GM21515 (cell line): ENCODE data around the gene FAM222A.

ENCODE experiments used
- ATAC-seq: cut with Tn5 transposase; IDR thresholded peaks from one replicate; pipeline ENCODE4 v1.9.1; 2021; ENCODE audit not compliant: unreplicated experiment

FAM222A gene

DNA sequence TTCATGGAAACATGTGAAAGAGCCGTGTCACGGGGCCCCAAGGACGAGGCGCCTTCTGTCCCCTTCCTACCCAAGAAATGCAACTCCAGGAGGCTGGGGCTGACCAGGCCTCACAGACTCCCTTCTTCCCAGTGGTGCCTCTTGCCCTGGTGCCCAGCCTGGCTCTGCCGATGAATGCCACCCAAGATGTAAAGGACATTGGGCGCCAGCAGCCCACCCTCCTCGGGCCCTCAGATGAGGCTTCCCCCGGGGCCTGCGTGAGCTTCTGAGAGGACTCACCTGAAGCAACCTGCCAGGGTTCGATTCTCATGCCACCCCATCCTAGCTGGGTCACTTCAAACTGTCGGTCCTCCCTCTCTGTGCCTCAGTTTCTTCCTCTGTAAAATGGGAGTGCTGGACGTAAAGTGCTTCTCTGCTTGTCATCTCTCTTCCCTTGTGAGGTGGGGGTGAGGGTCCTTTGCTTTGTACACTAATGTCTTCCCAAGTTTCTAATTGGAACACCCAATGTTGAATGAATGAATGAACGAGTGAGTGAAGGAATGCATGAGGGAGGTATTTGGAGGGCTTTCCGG, 10.8 kb downstream of the FAM222A start:
- ATAC-seq: no peak

- ATAC-seq: no peak
Measured at GRCh38 chr12:109725321-109726105, 11.9 kb downstream of the FAM222A start.

- ATAC-seq: no peak
Measured at GRCh38 chr12:109726106-109726497, 12.5 kb downstream of the FAM222A start.

- ATAC-seq: no peak
Measured at GRCh38 chr12:109726511-109727038, 12.9 kb downstream of the FAM222A start.

- no peak for ATAC-seq
Measured at GRCh38 chr12:109727039-109727723, 13.6 kb downstream of the FAM222A start.

DNA sequence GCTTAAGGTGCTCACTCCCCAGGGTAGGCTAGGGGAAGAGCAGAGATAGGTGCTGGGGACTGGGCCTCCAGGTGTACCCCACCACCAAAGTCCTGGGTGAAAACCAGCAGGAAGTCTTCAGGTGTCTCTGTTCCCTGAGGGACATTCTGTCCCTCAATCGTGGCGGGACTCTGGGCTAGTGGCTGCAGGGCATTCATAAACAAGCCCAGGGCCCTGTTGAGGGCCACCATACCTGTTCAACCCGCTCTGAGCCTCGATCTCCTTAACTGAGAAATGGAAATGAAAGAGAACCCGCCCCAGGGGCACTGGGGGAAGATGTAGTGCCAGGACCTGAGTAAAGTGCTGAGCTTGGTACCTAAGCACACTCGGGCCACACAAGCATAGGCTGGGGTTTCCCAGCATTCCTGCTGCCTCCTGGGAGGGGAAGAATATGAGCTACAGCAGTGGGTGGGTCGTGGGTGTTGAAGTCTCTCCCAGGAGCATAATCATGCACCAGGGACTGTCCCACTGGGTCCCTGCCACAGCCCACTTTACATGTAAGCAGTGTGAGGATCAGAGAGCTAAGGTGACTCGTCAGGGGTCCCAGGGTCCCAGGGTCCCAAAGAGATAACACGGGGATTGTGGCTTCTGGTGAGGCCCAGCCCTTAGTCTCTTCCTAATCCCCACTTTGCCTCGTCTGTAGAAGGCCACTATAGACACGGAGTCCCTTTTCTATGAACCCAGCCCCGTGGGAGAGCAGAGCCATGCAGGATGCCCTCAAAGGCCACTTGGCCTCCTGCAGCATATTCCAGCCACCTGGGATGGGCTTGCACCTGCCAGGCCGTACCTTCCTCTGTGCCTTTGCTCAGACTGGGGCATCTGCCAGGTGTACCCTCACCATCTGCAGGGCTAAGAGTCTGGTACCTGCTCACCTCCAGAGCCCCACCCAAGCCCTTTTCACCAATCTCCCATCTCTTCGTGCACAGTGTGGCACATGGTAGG, 14.4 kb downstream of the FAM222A start:
- ATAC-seq: no peak

GRCh38 chr12:109728921-109729320, 15.3 kb downstream of the FAM222A start:
- no peak for ATAC-seq

DNA sequence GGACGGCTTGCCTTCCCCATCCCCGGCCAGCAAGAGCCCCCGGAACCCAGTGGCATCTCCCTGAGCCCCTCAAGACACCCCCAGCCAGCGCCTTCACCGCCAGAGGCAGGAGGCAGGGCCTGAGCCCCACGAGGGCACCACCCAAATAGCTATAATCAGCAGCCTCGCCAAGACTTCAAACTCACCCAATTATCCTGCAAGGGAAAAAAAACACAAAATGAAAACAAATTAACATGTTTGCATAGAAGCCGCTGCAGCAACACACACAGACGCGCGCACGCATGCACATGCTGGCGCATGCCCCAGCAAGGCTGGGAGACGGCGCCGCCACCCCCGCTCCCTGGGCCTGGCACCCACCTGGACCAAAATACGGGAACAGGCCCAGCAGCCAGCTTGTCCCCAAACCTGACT, 15.8 kb downstream of the FAM222A start:
- no peak for ATAC-seq

- ATAC-seq: no peak
Measured at GRCh38 chr12:109729801-109730200, 16.2 kb downstream of the FAM222A start.

DNA sequence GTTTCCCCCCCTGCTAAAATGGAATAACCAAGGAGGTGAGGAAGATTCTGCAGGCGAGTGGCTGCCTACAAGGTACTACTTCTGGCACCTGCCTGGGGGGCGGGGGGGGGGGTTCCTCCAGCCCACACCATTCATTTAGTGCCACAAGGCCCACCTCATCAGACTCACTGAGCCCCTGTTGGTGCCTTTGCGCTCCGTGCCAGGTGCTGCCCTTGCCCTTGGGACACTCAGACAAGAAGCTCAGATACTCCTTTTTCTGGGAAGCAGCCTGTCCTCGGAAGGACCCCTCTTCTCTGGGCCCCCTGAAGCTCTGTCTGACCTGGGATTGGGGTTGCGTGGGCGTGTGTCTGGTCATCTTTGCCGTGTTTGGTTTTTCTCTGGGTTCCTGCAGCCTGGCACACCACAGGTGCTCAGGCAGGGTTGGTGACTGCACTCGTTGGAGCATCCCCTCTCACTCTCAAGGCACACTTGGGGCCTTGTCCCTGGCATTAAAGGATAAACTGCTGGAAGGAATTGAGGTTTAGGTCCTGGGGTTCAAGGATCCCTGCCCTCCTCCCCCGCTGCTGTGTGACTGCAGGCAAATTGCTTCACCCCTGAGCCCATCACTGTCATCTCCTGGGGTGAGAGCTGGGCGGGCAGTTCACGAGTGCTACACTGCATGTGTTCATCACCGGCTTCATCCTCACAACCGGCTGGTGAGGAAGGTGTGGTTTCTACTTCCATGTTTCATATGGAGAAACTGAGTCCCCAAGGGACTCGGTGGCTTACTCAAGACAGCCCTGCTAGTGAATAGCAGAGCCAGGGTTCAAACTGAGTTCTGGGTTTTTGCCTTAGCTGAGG, 16.9 kb downstream of the FAM222A start:
- no peak for ATAC-seq

DNA sequence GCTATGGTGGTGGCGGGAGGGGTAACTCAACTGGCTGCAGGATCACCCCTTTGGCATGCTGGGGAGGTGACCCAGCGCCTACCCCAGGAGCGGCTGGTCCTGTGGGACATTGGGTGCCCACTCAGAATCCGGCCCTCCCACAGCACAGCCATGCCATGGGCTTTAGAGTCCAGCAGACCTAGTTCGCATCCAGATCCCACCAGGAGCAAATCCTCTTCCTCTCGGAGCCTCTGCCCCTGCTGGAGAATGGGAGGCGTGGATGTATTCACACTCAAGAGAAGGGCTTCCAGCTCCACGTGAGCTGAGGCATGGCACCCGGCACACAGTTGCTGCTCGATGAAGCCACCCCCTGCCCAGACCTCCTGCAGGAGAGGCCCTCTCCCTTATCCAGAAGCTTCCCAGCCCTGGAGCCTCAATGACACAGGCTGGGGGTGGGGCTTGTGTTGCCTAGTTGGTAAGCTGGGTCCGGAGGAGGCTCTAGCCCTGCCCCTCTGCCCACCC, 17.7 kb downstream of the FAM222A start:
- ATAC-seq: no peak

GRCh38 chr12:109731806-109732205, 18.2 kb downstream of the FAM222A start:
- ATAC-seq: no peak

DNA sequence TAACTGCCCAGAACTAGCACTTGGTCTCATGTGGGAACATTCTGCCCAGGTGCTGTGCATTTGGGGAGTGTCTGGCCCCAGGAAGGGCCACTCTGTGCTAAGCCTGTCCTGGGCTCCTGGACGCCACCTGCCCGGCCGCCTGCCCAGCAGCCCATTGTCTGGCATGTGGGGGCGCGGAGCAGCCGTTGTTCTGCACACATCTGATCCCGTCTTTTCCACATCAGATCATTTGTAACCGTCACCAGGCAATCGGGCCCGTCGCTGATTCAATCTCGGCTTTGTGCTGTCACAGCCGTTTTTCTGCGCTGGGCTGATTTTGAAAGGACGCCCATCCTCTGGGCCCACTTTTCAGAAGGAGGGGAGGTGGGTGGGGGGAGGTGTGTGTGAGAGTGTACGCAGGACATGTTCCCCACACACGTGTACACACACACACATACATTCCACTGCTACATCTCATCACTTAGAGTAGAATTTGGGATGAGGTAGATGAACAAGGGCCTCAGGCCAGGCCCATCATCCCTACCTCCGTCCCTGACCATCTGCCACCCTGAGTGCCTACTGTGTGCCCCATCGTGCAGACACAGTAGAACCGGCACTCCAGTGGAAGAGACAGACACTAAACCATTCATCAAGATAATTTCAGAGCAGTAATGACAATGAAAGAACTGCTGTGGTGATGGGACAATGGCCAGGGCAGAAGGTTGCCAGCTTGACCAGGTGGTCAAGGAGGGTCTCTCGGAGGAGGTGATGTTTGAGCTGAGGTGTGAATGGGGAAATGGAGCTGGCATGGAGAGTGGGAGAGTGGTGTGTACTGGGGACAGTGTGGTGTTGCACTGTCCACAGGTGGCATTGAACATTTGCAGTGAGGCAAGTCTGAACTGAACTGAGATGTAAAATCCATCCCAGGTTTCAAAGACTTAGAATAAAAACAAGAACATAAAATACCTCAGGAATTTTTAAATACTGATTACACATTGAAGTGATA, 19.0 kb downstream of the FAM222A start:
- no peak for ATAC-seq

DNA sequence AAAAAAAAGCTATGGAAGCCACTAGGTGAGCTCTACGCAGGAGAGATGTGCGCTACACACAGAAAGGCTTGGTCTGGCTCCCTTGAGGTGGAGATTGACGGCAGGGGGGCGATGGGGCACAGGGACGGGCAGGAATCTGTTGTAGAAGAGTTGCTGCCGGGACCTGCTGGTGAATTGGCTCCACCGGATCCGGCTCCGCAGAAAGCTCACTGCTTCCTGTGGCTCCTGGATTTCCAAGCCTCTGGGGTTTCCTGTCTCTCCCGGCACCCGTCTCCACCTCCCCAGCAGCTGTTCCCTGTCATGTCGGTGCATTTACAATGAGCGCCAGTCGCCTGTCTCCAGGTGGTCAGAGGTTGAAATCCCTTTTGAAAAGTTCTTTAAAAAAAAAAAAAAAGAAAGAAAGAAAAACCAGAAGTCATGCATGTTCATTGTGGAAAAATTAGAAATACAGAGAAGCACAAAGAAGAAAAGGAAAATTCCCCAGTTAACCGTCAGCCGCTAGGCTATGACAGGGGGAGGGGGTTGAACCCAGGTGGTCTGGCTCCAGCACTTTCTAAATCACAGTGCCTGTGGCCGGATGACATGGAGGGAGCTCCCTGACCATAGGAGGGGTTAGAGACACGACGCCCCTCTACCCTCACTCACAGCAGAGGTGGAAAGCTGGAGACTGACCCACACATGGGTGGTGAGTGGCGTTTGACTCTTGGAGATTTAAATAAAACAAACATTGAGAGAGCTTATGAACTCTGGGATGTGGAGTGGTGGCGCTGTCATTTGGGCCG, 20.8 kb downstream of the FAM222A start:
- ATAC-seq: no peak

GRCh38 chr12:109735051-109735521, 21.5 kb downstream of the FAM222A start:
- no peak for ATAC-seq

DNA sequence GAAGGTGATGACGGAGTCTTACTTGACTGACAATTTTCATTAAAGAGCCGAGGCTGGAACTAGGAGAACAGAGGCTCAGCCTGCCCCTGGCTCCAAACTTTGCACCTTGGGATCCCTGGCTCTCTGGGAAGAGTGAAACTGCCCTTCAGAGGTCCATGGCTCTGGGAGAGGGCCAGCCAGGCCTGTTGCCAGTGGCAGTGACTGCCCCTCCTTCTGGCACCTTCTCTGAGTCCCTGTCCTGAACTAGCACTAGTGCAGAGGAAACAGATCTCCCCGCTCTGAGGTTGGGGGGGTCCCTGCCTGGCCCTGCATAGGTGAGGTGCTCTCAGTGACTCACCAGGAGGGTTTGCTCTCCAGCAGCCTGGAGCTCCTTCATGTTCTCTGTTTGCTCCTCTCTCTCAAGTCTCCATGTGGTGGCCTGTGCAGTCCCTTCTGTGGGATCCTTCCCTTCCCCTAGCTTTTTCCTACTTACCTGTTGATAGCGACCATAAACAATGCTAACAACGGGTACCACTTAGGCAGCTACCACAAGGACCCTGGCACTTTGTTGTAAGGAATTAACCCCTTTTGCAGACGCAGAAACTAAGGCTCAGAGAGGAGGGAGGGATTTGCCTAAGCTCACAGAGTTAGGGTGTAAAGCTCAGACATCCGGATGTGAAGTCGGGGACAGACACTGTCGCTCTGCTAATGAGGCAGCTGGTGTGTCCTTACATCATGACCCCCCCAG, 22.4 kb downstream of the FAM222A start:
- ATAC-seq: no peak

- ATAC-seq: no peak
Measured at GRCh38 chr12:109736552-109737108, 23.0 kb downstream of the FAM222A start.
